HG03521 (cell line): ENCODE measurements around the gene PRDM13.
"Not testable (repeated sequence)": the region's sequence is repeated elsewhere in the genome, so short reads cannot be mapped to it uniquely, and the experiment has no call there.

Source experiments
- ATAC-seq: cut with Tn5 transposase; IDR thresholded peaks from one replicate; pipeline ENCODE4 v1.9.1; 2021; ENCODE audit warnings: mild to moderate bottlenecking, moderate library complexity; ENCODE audit not compliant: unreplicated experiment

The PRDM13 gene

GRCh38 chr6:99606656-99607415 is at the start of gene PRDM13:
TSS of gene PRDM13 (plus strand) at chr6:99606833. CDS start at chr6:99607035, 202 bp downstream.
- no peak for ATAC-seq

DNA sequence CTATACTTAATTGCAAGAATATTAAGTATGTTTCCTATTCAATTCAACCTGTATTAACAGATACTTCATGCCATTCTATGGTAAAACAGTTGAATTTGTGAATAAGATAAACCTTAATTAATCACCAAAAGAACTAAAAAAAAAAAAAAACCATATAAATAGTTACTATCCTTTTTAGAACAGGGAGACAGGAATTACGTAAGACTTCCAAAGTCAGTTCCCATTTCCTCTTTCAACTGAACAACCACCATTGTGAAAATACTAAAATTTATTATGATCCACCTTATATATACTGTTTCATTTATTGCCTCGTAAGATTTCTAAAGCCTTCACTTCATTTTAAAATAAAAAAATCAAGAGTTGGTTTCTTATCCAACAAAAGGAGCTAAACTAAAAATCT is 47.6 kb upstream of the PRDM13 start:
- no peak for ATAC-seq

DNA sequence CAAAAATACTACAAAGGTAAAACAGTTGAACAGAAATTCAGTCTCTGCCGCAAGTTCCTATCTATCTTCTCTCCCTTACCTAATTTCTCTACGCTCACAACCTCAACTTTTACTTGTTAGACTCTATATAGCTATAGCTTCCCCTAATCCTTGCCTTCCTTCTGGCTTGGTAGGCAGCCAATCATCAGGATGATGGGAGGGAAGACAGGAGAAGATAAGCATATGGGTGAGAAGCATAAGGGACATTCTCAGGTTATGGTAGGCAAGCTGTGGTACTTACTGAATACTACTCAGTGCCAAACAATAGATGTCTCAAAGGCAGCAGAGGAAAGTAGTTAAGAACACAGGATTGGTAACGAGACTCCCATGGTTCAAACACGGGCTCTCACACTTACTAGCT is 46.0 kb upstream of the PRDM13 start:
- no peak for ATAC-seq

GRCh38 chr6:99563056-99563723 is 43.4 kb upstream of the PRDM13 start:
- no peak for ATAC-seq

GRCh38 chr6:99568103-99568933 is 38.3 kb upstream of the PRDM13 start, which contains the start of gene CCNC:
TSS of gene CCNC (minus strand) at chr6:99568660. CDS start at chr6:99568527, 133 bp downstream.
- ATAC-seq: peak; percentile 98

DNA sequence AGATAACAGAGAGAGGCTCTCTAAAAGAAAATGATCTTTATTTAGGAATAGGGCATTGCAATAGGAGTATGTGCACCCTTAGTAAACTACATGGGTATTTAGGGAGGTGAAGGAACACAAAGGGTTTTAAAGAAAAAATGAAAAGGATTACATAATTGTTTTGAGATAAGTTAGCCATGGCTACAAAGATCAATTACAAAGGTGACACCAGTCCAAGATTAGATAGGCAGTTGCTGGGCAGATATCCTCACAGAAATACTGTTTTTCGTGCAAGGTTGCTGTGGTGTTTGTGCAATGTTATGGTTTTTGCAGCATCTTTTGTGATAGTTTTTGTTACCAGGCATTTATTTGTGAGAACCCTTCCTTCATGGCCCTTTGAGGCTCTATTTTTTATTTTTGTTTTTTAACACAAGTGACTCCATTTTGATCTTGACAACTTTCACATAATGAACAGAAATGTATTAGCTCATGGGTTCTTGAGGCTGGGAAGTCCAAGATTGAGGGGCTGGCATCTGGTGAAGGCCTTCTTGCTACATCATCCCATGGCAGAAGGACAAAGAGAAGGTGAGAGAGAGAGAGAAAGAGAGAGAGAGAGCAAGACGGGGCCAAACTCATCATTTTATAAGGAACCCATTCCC is 32.5 kb upstream of the PRDM13 start:
- ATAC-seq: no peak

GRCh38 chr6:99575544-99576227 is 30.9 kb upstream of the PRDM13 start:
- no peak for ATAC-seq

DNA sequence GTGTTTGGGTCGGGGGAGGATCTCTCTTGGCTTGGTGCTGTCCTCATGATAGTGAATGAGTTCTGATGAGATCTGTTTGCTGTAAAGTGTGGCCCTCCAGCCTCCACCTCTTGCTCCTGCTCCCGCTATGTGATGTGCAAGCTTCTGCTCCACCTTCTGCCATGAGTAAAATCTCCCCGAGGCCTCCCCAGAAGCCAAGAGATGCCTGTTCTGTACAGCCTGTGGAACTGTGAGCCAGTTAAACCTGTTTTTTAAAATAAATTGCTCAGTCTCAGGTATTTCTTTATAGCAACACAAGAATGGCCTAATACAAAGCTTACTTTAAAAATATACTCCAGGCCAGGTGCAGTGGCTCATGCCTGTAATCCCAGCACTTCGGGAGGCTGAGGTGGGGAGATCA is 26.9 kb upstream of the PRDM13 start:
- no peak for ATAC-seq

- ATAC-seq: no peak
Observed at GRCh38 chr6:99587792-99588191, 18.8 kb upstream of the PRDM13 start.

DNA sequence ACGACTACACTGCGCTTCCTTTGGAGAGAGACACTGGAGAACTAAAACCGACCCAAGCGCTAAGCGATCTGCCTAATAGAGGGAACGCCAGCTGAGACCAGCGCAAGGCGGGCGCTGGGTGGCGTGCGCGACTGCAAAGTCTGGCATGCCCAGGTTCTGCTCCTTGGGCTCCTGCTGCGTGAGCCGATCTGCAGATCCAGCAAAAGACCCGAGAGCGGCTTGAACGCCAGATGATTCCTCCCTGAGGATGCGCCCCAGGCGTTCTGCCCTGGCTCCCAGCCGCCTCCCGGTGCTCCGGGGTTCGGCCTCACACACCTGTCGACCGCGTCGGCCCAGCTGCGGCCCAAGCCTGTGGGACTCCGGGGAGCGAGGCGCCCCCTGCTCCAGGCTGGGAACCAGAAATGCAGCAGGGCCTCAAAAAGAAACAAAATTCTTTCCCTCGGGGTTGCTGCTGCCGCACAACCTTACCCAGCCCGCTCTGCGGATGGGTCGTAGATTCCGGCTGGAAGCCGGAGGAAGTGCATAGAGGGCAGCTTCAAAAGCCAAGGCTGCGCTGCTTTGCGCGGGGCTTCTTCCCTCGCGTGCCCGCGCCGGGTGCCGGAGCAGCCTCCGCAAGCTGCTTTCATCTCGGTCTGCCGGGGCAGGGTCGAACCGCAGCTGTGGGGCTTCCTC is 17.9 kb upstream of the PRDM13 start:
- peak; percentile 83 for ATAC-seq

GRCh38 chr6:99589290-99589672 is 17.4 kb upstream of the PRDM13 start:
- ATAC-seq: peak; percentile 19

GRCh38 chr6:99589907-99590493 is 16.6 kb upstream of the PRDM13 start:
- no peak for ATAC-seq

- no peak for ATAC-seq
Observed at GRCh38 chr6:99590728-99591672, 15.6 kb upstream of the PRDM13 start.

- ATAC-seq: no peak
Observed at GRCh38 chr6:99591673-99592364, 14.8 kb upstream of the PRDM13 start.

DNA sequence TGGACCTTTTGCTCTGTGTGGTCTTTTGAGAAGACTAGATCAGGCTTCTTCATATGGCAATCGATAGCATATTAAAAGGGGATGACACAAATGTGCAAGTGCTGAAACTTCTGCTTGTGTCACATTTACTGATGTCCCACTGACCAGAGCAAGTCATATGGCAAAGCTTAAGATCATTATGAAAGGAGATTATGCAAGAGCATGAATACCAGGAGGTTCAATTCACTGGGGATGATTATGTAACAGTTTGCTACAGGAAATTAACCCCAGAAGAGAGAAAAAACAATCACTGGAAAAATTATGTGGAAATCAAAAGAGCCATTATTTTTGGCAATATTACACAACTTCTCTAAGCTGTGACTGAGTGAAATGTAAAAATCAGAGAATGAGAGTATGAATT is 13.7 kb upstream of the PRDM13 start:
- ATAC-seq: no peak

DNA sequence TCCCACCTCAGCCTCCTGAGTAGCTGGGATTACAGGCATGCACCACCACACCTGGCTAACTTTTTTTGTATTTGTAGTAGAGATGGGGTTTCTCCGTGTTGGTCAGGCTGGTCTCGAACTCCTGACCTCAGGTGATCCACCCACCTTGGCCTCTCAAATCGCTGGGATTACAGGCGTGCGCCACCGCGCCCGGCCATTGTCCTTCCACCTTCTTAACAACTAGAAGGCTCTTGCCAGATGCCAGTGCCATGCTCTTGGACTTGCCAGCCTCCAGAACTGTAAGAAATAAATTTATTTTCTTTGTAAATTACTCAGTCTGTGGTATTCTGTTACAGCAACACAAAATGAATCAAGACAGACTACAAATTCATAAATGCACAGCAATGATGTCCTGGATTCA is 11.9 kb upstream of the PRDM13 start:
- not testable (repeated sequence) for ATAC-seq

DNA sequence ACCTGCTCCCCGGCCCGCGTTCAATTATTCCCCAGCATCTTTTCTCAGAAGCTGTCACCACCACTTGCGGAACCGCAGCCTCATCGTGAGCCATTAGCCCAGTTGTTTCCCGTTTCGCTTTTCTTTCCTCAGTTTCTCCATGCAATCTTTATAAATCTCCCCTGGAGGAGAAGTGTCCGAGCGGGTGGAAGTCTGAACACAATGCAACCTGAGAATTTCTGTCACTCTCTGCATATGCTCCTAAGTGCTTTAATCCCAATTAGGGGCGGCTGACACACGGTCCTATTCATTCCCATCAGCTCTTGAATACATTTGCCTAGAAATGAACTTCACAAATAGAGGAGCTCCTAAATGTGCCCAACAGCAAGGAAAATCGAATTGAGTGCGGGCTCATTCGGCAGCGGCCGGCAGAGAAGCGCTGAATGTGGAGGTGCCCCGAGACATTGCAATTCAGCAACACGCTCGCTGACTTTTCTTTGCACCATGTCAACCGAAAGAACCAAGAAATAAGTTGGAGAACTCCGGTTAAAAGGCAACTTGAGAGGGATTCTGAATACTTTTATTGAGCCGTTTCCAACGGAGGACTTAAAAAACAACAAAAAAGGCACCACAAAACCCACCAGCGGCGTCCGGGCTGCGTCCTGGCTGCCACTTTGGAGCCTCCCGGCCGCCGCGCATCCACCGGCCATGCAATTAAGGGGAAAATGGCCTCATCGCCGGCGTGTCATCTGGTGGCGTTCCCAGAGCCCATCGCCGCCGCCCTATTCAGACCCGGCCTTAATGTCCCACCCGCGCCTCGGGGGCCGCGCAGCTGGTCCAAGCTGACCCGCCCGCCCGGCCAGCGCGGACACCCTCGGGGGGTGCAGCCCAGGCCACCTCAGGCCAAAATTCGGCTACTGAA is 3.9 kb upstream of the PRDM13 start:
- ATAC-seq: no peak
